Keratinocyte (primary cell): ENCODE results near the gene C2CD2L. TPM values are rescaled to one million over a fixed set of nuclear protein-coding genes. Genes with fewer than 3 reads are reported as not detected.

Experiments used
- DNase-seq: peaks from one replicate; pipeline ENCODE4 v3.0.0-alpha.2; 2011; ENCODE audit warnings: low read depth, missing footprints, low spot score
- FAIRE-seq: peaks from 2 replicates; lab custom pipeline; 2011; peaks lifted over from hg19 to GRCh38; lab: Jason Lieb, UNC
- H2AFZ ChIP-seq: 2 replicates; pipeline ENCODE4 v1.6.0; 2012; ENCODE audit warnings: low read length, control low read depth, inconsistent platforms; ENCODE audit not compliant: control insufficient read depth
- H3K27ac ChIP-seq: 2 replicates; pipeline ENCODE4 v1.5.1; 2011; ENCODE audit warnings: low read length; ENCODE audit not compliant: control insufficient read depth, insufficient read depth
- H3K27me3 ChIP-seq: 3 replicates; pipeline ENCODE4 v1.6.0; 2011; ENCODE audit warnings: low read length; ENCODE audit not compliant: control insufficient read depth, insufficient read depth; ENCODE audit errors: extremely low read depth
- H3K36me3 ChIP-seq, 2 experiments: 2 replicates in 1 of 2; 3 replicates in 1 of 2; pipeline ENCODE4 v1.5.1; 2011; ENCODE audit warnings: low read length in 2 of 2, mild to moderate bottlenecking in 1 of 2; ENCODE audit not compliant: control insufficient read depth in 2 of 2, insufficient read depth in 2 of 2; ENCODE audit errors: extremely low read depth in 1 of 2
- H3K4me1 ChIP-seq: 3 replicates; pipeline ENCODE4 v1.5.1; 2011; ENCODE audit warnings: low read length; ENCODE audit not compliant: control insufficient read depth, insufficient read depth; ENCODE audit errors: extremely low read depth
- H3K4me2 ChIP-seq: 3 replicates; pipeline ENCODE4 v1.6.0; 2011; ENCODE audit warnings: low read depth, low read length; ENCODE audit not compliant: control insufficient read depth, insufficient read depth; ENCODE audit errors: extremely low read depth
- H3K4me3 ChIP-seq, 3 experiments: fragments of 200-600 bp in 1 of 3; sonication (generic) in 1 of 3; 2 replicates in 2 of 3; 3 replicates in 1 of 3; pipeline ENCODE4 v1.5.1; 2011 to 2016; ENCODE audit warnings: low read length in 3 of 3, mild to moderate bottlenecking in 3 of 3, control low read depth in 2 of 3, inconsistent platforms in 1 of 3, low read depth in 1 of 3, mixed read lengths in 1 of 3, mixed run types in 1 of 3, moderate library complexity in 1 of 3; ENCODE audit not compliant: control insufficient read depth in 2 of 3, insufficient read depth in 2 of 3; ENCODE audit errors: extremely low read depth in 1 of 3
- H3K79me2 ChIP-seq: 2 replicates; pipeline ENCODE4 v1.6.0; 2012; ENCODE audit warnings: low read length; ENCODE audit not compliant: control insufficient read depth, insufficient read depth
- H3K9ac ChIP-seq: 3 replicates; pipeline ENCODE4 v1.6.0; 2011; ENCODE audit warnings: low read length; ENCODE audit not compliant: control insufficient read depth, insufficient read depth; ENCODE audit errors: extremely low read depth
- H3K9me1 ChIP-seq: 3 replicates; pipeline ENCODE4 v1.6.0; 2011; ENCODE audit warnings: low read length; ENCODE audit not compliant: control insufficient read depth, insufficient read depth; ENCODE audit errors: extremely low read depth
- H3K9me3 ChIP-seq: 2 replicates; pipeline ENCODE4 v1.5.1; 2012; ENCODE audit warnings: low read depth, low read length; ENCODE audit not compliant: control insufficient read depth
- H4K20me1 ChIP-seq: 3 replicates; pipeline ENCODE4 v1.6.0; 2011; ENCODE audit warnings: low read length; ENCODE audit not compliant: control insufficient read depth, insufficient read depth; ENCODE audit errors: extremely low read depth
- CTCF ChIP-seq, 3 experiments: IDR thresholded peaks in 1 of 3; conservative IDR thresholded peaks in 1 of 3; optimal IDR thresholded peaks in 1 of 3; 2 replicates in 2 of 3; 3 replicates in 1 of 3; pipeline versions ENCODE3 to v1.5.1; 2011; ENCODE audit warnings: low read length in 3 of 3, mild to moderate bottlenecking in 3 of 3, moderate library complexity in 2 of 3, control low read depth in 1 of 3, inconsistent platforms in 1 of 3; ENCODE audit not compliant: insufficient read depth in 2 of 3; ENCODE audit errors: extremely low read depth in 1 of 3
- EZH2 ChIP-seq: IDR thresholded peaks from one replicate; pipeline ENCODE4 v1.6.1; 2012; ENCODE audit warnings: inconsistent platforms, mild to moderate bottlenecking, low read length, moderate library complexity
- dilution Hi-C: fragments of 300-500 bp; cut with MboI; formaldehyde crosslinking; loops from one replicate; pipeline ENCODE4 v1.7.0; 2020; ENCODE audit warnings: low sequenced_read_pairs; ENCODE audit not compliant: extremely low pct_ligation_motif_present
- polyA plus RNA-seq, 5 experiments: library from polyadenylated mRNA; depleted of rRNA in 3 of 5; stranded (reverse) in 3 of 5; stranded (forward) in 1 of 5; unstranded in 1 of 5; fragments of >200 nt; gene quantifications; 1 replicate in 1 of 5; 2 replicates in 3 of 5; 3 replicates in 1 of 5; pipeline versions ENCODE4 v1.2.1 to v1.2.3, GENCODE V29; 2011 to 2012; ENCODE audit warnings: missing spikeins in 2 of 5, low read depth in 1 of 5, low replicate concordance in 1 of 5

The C2CD2L gene
- polyA plus RNA-seq, 1 donor (not counting 4 experiments of a cell fraction or from before 2014, with no cell fraction given) = 2.9 TPM

DNA sequence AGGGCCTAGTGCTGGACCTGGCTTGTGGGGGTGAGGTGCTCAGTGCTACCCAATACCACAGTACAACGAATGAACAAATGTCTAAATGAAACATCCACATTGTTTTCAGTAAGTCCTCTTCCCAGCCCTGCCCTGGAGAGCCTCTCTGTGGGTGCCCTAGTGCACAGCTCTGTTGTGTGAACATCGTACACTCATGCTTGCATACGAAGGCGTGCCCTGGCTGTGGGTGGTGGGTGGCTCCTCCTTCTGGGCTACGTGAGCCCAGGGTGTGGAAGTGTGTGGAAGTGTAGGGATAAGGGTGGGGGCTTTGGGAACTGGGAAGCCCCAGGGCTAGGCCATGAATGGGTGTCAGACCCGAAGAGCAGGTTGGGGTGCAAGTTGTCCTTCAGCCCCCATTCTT lies 60.8 kb downstream of the C2CD2L start:
- H3K36me3 ChIP-seq = no peaks in the 10 kb centered on the region
- H3K9me3 ChIP-seq = no peaks in the 10 kb centered on the region
- peak overlapping the region in 2 of 3 experiments; percentile 59 to 88 for H3K4me3 ChIP-seq
- DNase-seq (peak; percentile 86), FAIRE-seq (peak; percentile 69)
- TF ChIP-seq CTCF (optimal IDR thresholded peaks at IDR 0.05 in 1 of 3, IDR thresholded peaks at IDR 0.05 in 1 of 3, conservative IDR thresholded peaks at IDR 0.05 in 1 of 3; ENCODE audit: extremely low read depth in 1 of 3, insufficient read depth in 2 of 3, low read length in 3 of 3) (peak in 1 of 3 experiments; percentile 31), EZH2 (no peak)
- H2AFZ ChIP-seq = peak overlapping the region; percentile 80
- H3K79me2 ChIP-seq = no peaks in the 10 kb centered on the region
- H3K4me2 ChIP-seq = peak overlapping the region; percentile 94
- H4K20me1 ChIP-seq = no peaks in the 10 kb centered on the region
- H3K9ac ChIP-seq = peak overlapping the region; percentile 91
- no peaks in the 10 kb centered on the region for H3K27me3 ChIP-seq
- H3K27ac ChIP-seq = peak overlapping the region; percentile 85
- dilution Hi-C loops = no loop called here
- no peaks in the 10 kb centered on the region for H3K9me1 ChIP-seq
- peaks cover 36% of the 10 kb centered on the region for H3K4me1 ChIP-seq

Other genes with a start within 250 kb of the C2CD2L start
- gene CXCR5, start 223.5 kb upstream of the C2CD2L start, polyA plus RNA-seq = not detected in 3 replicates
- 7.7 to 21.3 TPM (median 10.6 TPM) in 3 replicates for gene BCL9L, start 181.4 kb upstream of the C2CD2L start, polyA plus RNA-seq
- gene UPK2, start 151.0 kb upstream of the C2CD2L start, polyA plus RNA-seq = 0.13 to 0.25 TPM (median 0.20 TPM) in 3 replicates
- not detected in 3 replicates for gene FOXR1, start 135.6 kb upstream of the C2CD2L start, polyA plus RNA-seq
- 11.9 to 22.6 TPM (median 14.9 TPM) in 3 replicates for gene CENATAC, start 109.2 kb upstream of the C2CD2L start, polyA plus RNA-seq
- gene RPS25, start 89.0 kb upstream of the C2CD2L start, polyA plus RNA-seq = 650 to 2,463 TPM (median 978 TPM) in 3 replicates
- 113 to 121 TPM (median 119 TPM) in 3 replicates for gene TRAPPC4, start 88.6 kb upstream of the C2CD2L start, polyA plus RNA-seq
- 17.0 to 25.0 TPM (median 20.2 TPM) in 3 replicates for gene SLC37A4, start 76.5 kb upstream of the C2CD2L start, polyA plus RNA-seq
- 103 to 170 TPM (median 119 TPM) in 3 replicates for gene HYOU1, start 50.1 kb upstream of the C2CD2L start, polyA plus RNA-seq
- gene VPS11, start 39.5 kb upstream of the C2CD2L start, polyA plus RNA-seq = 9.0 to 18.9 TPM (median 12.1 TPM) in 3 replicates
- gene HMBS, start 22.5 kb upstream of the C2CD2L start, polyA plus RNA-seq = 43.5 to 52.0 TPM (median 48.7 TPM) in 3 replicates
- 59.7 to 75.4 TPM (median 60.4 TPM) in 3 replicates for gene DPAGT1, start 5.5 kb upstream of the C2CD2L start, polyA plus RNA-seq
- 15.6 to 21.9 TPM (median 18.5 TPM) in 3 replicates for gene HINFP, start 14.2 kb downstream of the C2CD2L start, polyA plus RNA-seq
- 0.14 to 0.27 TPM (median 0.21 TPM) in 3 replicates for gene ABCG4, start 41.7 kb downstream of the C2CD2L start, polyA plus RNA-seq
- gene NLRX1, start 61.4 kb downstream of the C2CD2L start, polyA plus RNA-seq = 8.1 to 11.3 TPM (median 9.0 TPM) in 3 replicates
- not detected in 3 replicates for gene NHERF4, start 78.1 kb downstream of the C2CD2L start, polyA plus RNA-seq
- 7.9 to 15.2 TPM (median 14.1 TPM) in 3 replicates for gene CBL, start 99.0 kb downstream of the C2CD2L start, polyA plus RNA-seq
- 8.5 to 12.1 TPM (median 10.5 TPM) in 3 replicates for gene MCAM, start 209.8 kb downstream of the C2CD2L start, polyA plus RNA-seq
- 9.1 to 27.7 TPM (median 13.2 TPM) in 3 replicates for gene RNF26, start 227.2 kb downstream of the C2CD2L start, polyA plus RNA-seq
- gene C1QTNF5, start 233.5 kb downstream of the C2CD2L start, polyA plus RNA-seq = 0.04 TPM in 1 of 3 replicates, not detected in the others
- gene MFRP, start 239.4 kb downstream of the C2CD2L start, polyA plus RNA-seq = not detected in 3 replicates